WTC11 (cell line): ENCODE results near the gene NTNG2.

Source experiments
- FOXK1 ChIP-seq: sonication (generic); formaldehyde crosslinking; IDR thresholded peaks from 2 replicates; pipeline ENCODE4 v1.8.0; 2022; ENCODE audit warnings: mild to moderate bottlenecking, moderate library complexity, missing genetic modification reagents
- IRF2 ChIP-seq: sonication (generic); formaldehyde crosslinking; IDR thresholded peaks from 2 replicates; pipeline ENCODE4 v1.8.0; 2022; ENCODE audit warnings: low read depth, missing genetic modification reagents, borderline replicate concordance
- JUN ChIP-seq: sonication (generic); formaldehyde crosslinking; IDR thresholded peaks from 2 replicates; pipeline ENCODE4 v1.8.0; 2023; ENCODE audit warnings: mild to moderate bottlenecking, missing genetic modification reagents
- NR1H2 ChIP-seq: sonication (generic); formaldehyde crosslinking; IDR thresholded peaks from 2 replicates; pipeline ENCODE4 v1.9.0; 2021; ENCODE audit warnings: mild to moderate bottlenecking, moderate library complexity, missing genetic modification reagents
- NR2C2 ChIP-seq: sonication (generic); formaldehyde crosslinking; IDR thresholded peaks from 2 replicates; pipeline ENCODE4 v1.8.0; 2022; ENCODE audit warnings: mild to moderate bottlenecking, missing genetic modification reagents
- NR3C1 ChIP-seq: sonication (generic); formaldehyde crosslinking; conservative IDR thresholded peaks from 2 replicates; pipeline ENCODE4 v1.8.1; 2023; ENCODE audit warnings: low read depth, mild to moderate bottlenecking, missing genetic modification reagents
- ZNF121 ChIP-seq: sonication (generic); formaldehyde crosslinking; IDR thresholded peaks from 2 replicates; pipeline ENCODE4 v1.8.0; 2023; ENCODE audit warnings: missing genetic modification reagents
- ZNF263 ChIP-seq: sonication (generic); formaldehyde crosslinking; IDR thresholded peaks from 2 replicates; pipeline ENCODE4 v1.8.1; 2022; ENCODE audit warnings: low read depth, mild to moderate bottlenecking, moderate library complexity, missing genetic modification reagents
- ZNF416 ChIP-seq: fragments of 250-450 bp; sonication (Bioruptor Pico); IDR thresholded peaks from 2 replicates; pipeline ENCODE4 v1.9.0; 2021; ENCODE audit warnings: mild to moderate bottlenecking, inconsistent platforms
- TF ChIP-seq, protein P1 (sequence below): fragments of 200-600 bp; IDR thresholded peaks from 2 replicates; pipeline ENCODE4 v1.8.0; 2022; ENCODE audit warnings: antibody characterized with exemption
- TF ChIP-seq, protein P2 (sequence below): sonication (generic); formaldehyde crosslinking; IDR thresholded peaks from 2 replicates; pipeline ENCODE4 v1.8.0; 2022; ENCODE audit warnings: mild to moderate bottlenecking, missing genetic modification reagents
- TF ChIP-seq, protein P3 (sequence below): sonication (generic); formaldehyde crosslinking; IDR thresholded peaks from 2 replicates; pipeline ENCODE4 v1.8.1; 2023; ENCODE audit warnings: mild to moderate bottlenecking, moderate library complexity, missing genetic modification reagents
- TF ChIP-seq, protein P4 (sequence below): sonication (generic); formaldehyde crosslinking; IDR thresholded peaks from 2 replicates; pipeline ENCODE4 v1.8.1; 2022; ENCODE audit warnings: missing genetic modification reagents, borderline replicate concordance
- TF ChIP-seq, protein P5 (sequence below): fragments of 250-450 bp; sonication (Bioruptor Pico); IDR thresholded peaks from 2 replicates; pipeline ENCODE4 v2.1.2; 2022; ENCODE audit warnings: mild to moderate bottlenecking, moderate library complexity

DNA sequence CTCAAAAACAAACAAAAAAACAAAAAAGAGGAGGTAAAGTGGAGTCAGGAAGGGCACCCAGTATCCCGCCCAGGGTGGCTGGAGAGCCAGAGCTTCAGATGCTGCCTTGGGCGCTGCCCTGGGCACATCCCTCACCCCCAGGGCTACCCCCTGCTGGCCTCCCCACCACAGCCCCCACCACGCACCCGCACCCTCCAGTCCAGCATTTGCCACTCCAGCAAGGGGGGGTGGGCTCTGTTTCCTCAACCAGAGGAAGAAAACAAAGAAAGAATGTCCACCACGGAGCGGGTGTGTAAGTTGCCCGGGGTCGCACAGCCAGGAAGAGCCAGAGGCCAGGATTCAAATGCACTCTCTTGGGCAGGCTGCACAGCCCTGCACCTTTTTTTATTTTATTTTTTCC, 86.1 kb downstream of the NTNG2 start:
- no peak for TF ChIP-seq ZNF121 (CRISPR knock-in tag)
- no peak for TF ChIP-seq IRF2 (CRISPR knock-in tag)
- no peak for TF ChIP-seq ZNF263 (CRISPR knock-in tag)
- TF ChIP-seq, protein P1, sequence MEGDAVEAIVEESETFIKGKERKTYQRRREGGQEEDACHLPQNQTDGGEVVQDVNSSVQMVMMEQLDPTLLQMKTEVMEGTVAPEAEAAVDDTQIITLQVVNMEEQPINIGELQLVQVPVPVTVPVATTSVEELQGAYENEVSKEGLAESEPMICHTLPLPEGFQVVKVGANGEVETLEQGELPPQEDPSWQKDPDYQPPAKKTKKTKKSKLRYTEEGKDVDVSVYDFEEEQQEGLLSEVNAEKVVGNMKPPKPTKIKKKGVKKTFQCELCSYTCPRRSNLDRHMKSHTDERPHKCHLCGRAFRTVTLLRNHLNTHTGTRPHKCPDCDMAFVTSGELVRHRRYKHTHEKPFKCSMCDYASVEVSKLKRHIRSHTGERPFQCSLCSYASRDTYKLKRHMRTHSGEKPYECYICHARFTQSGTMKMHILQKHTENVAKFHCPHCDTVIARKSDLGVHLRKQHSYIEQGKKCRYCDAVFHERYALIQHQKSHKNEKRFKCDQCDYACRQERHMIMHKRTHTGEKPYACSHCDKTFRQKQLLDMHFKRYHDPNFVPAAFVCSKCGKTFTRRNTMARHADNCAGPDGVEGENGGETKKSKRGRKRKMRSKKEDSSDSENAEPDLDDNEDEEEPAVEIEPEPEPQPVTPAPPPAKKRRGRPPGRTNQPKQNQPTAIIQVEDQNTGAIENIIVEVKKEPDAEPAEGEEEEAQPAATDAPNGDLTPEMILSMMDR = no peak
- no peak for TF ChIP-seq NR1H2 (CRISPR knock-in tag)
- no peak for TF ChIP-seq NR3C1
- no peak for TF ChIP-seq ZNF416 (CRISPR knock-in tag)
- TF ChIP-seq, protein P2, sequence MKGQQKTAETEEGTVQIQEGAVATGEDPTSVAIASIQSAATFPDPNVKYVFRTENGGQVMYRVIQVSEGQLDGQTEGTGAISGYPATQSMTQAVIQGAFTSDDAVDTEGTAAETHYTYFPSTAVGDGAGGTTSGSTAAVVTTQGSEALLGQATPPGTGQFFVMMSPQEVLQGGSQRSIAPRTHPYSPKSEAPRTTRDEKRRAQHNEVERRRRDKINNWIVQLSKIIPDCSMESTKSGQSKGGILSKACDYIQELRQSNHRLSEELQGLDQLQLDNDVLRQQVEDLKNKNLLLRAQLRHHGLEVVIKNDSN (CRISPR knock-in tag) = no peak
- TF ChIP-seq, protein P3, sequence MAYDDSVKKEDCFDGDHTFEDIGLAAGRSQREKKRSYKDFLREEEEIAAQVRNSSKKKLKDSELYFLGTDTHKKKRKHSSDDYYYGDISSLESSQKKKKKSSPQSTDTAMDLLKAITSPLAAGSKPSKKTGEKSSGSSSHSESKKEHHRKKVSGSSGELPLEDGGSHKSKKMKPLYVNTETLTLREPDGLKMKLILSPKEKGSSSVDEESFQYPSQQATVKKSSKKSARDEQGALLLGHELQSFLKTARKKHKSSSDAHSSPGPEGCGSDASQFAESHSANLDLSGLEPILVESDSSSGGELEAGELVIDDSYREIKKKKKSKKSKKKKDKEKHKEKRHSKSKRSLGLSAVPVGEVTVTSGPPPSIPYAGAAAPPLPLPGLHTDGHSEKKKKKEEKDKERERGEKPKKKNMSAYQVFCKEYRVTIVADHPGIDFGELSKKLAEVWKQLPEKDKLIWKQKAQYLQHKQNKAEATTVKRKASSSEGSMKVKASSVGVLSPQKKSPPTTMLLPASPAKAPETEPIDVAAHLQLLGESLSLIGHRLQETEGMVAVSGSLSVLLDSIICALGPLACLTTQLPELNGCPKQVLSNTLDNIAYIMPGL = no peak
- TF ChIP-seq JUN (CRISPR knock-in tag) = no peak
- no peak for TF ChIP-seq NR2C2
- TF ChIP-seq, protein P4, sequence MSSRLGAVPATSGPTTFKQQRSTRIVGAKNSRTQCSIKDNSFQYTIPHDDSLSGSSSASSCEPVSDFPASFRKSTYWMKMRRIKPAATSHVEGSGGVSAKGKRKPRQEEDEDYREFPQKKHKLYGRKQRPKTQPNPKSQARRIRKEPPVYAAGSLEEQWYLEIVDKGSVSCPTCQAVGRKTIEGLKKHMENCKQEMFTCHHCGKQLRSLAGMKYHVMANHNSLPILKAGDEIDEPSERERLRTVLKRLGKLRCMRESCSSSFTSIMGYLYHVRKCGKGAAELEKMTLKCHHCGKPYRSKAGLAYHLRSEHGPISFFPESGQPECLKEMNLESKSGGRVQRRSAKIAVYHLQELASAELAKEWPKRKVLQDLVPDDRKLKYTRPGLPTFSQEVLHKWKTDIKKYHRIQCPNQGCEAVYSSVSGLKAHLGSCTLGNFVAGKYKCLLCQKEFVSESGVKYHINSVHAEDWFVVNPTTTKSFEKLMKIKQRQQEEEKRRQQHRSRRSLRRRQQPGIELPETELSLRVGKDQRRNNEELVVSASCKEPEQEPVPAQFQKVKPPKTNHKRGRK = no peak
- TF ChIP-seq FOXK1 = no peak
- TF ChIP-seq, protein P5, sequence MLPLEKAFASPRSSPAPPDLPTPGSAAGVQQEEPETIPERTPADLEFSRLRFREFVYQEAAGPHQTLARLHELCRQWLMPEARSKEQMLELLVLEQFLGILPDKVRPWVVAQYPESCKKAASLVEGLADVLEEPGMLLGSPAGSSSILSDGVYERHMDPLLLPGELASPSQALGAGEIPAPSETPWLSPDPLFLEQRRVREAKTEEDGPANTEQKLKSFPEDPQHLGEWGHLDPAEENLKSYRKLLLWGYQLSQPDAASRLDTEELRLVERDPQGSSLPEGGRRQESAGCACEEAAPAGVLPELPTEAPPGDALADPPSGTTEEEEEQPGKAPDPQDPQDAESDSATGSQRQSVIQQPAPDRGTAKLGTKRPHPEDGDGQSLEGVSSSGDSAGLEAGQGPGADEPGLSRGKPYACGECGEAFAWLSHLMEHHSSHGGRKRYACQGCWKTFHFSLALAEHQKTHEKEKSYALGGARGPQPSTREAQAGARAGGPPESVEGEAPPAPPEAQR = no peak
